Measurements from ENCODE around the gene PRRC2C. TPM values are rescaled to one million over a fixed set of nuclear protein-coding genes. Genes with fewer than 3 reads are reported as not detected.

PRRC2C gene
- total and polyA plus RNA-seq, 2 experiments from 2014 or later: 47.0 to 88.9 TPM

- DNase-seq: peak; percentile 81
- Histone ChIP-seq H3K79me2 (ENCODE audit: insufficient read depth) (no peaks in the 10 kb centered on the region), H3K27me3 (replicated peaks; ENCODE audit: insufficient read depth) (no peaks in the 10 kb centered on the region), H3K27ac (peak overlapping the region; percentile 34), H4K20me1 (ENCODE audit: insufficient read depth) (no peaks in the 10 kb centered on the region), H3K4me3 (no peak overlapping the region), H3K4me1 (ENCODE audit: insufficient read depth) (peaks cover 11% of the 10 kb centered on the region), H3K9ac (no peak overlapping the region), H2AFZ (no peak overlapping the region), H3K9me3 (ENCODE audit: low read depth) (no peaks in the 10 kb centered on the region), H3K9me2 (ENCODE audit: insufficient read depth) (no peaks in the 10 kb centered on the region), H3K4me2 (ENCODE audit: unreplicated experiment) (peak overlapping the region; percentile 44), H3F3A (ENCODE audit: insufficient read depth) (no peaks in the 10 kb centered on the region), H3K36me3 (ENCODE audit: low read depth) (no peaks in the 10 kb centered on the region)
- WGBS, 2 experiments (ENCODE audit: low coverage in 1 of 2, low lambda C conversion rate in 2 of 2, missing lambda C conversion rate in 2 of 2): 35 to 43% methylated on average over 3 of the region's 3 CpGs
- TF ChIP-seq EZH2phosphoT487 (IDR thresholded peaks at IDR 0.05; ENCODE audit: insufficient read depth, low read depth) (no peak), EZH2 (IDR thresholded peaks at IDR 0.05; ENCODE audit: insufficient read depth, poor library complexity, severe bottlenecking) (no peak)
- in situ Hi-C loops (cut with MboI): no loop called here
These were observed 17.1 kb upstream of the PRRC2C start for GRCh38 chr1:171468120-171468750.

GRCh38 chr1:171470726-171471125 is 14.6 kb upstream of the PRRC2C start:
- H3K36me3 ChIP-seq (ENCODE audit: low read depth): no peaks in the 10 kb centered on the region
- peaks cover 11% of the 10 kb centered on the region for H3K4me1 ChIP-seq (ENCODE audit: insufficient read depth)
- TF ChIP-seq EZH2phosphoT487 (IDR thresholded peaks at IDR 0.05; ENCODE audit: insufficient read depth, low read depth): no peak
- TF ChIP-seq EZH2 (IDR thresholded peaks at IDR 0.05; ENCODE audit: insufficient read depth, poor library complexity, severe bottlenecking): no peak
- no peaks in the 10 kb centered on the region for H3K9me3 ChIP-seq (ENCODE audit: low read depth)
- no peak overlapping the region for H3K27ac ChIP-seq
- no peaks in the 10 kb centered on the region for H4K20me1 ChIP-seq (ENCODE audit: insufficient read depth)
- DNase-seq: no peak
- H3K4me3 ChIP-seq: no peak overlapping the region
- H3K27me3 ChIP-seq (replicated peaks; ENCODE audit: insufficient read depth): no peaks in the 10 kb centered on the region
- H3F3A ChIP-seq (ENCODE audit: insufficient read depth): no peaks in the 10 kb centered on the region
- H3K9ac ChIP-seq: no peak overlapping the region
- H2AFZ ChIP-seq: no peak overlapping the region
- H3K9me2 ChIP-seq (ENCODE audit: insufficient read depth): no peaks in the 10 kb centered on the region
- 98 to 100% methylated on average over 1 of the region's 1 CpG for WGBS, 2 experiments (ENCODE audit: low coverage in 1 of 2, low lambda C conversion rate in 2 of 2, missing lambda C conversion rate in 2 of 2)
- in situ Hi-C loops (cut with MboI): no loop called here
- H3K4me2 ChIP-seq (ENCODE audit: unreplicated experiment): no peak overlapping the region
- H3K79me2 ChIP-seq (ENCODE audit: insufficient read depth): no peaks in the 10 kb centered on the region

- Histone ChIP-seq H3K4me2 (ENCODE audit: unreplicated experiment) (no peak overlapping the region), H3K9me3 (ENCODE audit: low read depth) (no peaks in the 10 kb centered on the region), H3K4me3 (no peak overlapping the region), H3K27me3 (replicated peaks; ENCODE audit: insufficient read depth) (no peaks in the 10 kb centered on the region), H3K4me1 (ENCODE audit: insufficient read depth) (peaks cover 11% of the 10 kb centered on the region), H4K20me1 (ENCODE audit: insufficient read depth) (no peaks in the 10 kb centered on the region), H3F3A (ENCODE audit: insufficient read depth) (no peaks in the 10 kb centered on the region), H3K36me3 (ENCODE audit: low read depth) (no peaks in the 10 kb centered on the region), H3K79me2 (ENCODE audit: insufficient read depth) (no peaks in the 10 kb centered on the region), H3K9ac (no peak overlapping the region), H3K27ac (no peak overlapping the region), H3K9me2 (ENCODE audit: insufficient read depth) (no peaks in the 10 kb centered on the region), H2AFZ (no peak overlapping the region)
- 92 to 94% methylated on average over 7 of the region's 7 CpGs for WGBS, 2 experiments (ENCODE audit: low coverage in 1 of 2, low lambda C conversion rate in 2 of 2, missing lambda C conversion rate in 2 of 2)
- no peak for DNase-seq
- in situ Hi-C loops (cut with MboI): no loop called here
- no peak for TF ChIP-seq EZH2phosphoT487 (IDR thresholded peaks at IDR 0.05; ENCODE audit: insufficient read depth, low read depth)
These were observed 13.1 kb upstream of the PRRC2C start for GRCh38 chr1:171472183-171472647.

- no peak for TF ChIP-seq EZH2 (IDR thresholded peaks at IDR 0.05; ENCODE audit: insufficient read depth, poor library complexity, severe bottlenecking)
- no peak for TF ChIP-seq EZH2phosphoT487 (IDR thresholded peaks at IDR 0.05; ENCODE audit: insufficient read depth, low read depth)
- H3K36me3 ChIP-seq (ENCODE audit: low read depth): no peaks in the 10 kb centered on the region
- no peaks in the 10 kb centered on the region for H3K79me2 ChIP-seq (ENCODE audit: insufficient read depth)
- H3K4me1 ChIP-seq (ENCODE audit: insufficient read depth): no peaks in the 10 kb centered on the region
- no peak overlapping the region for H2AFZ ChIP-seq
- 92 to 100% methylated on average over 1 of the region's 1 CpG for WGBS, 2 experiments (ENCODE audit: low coverage in 1 of 2, low lambda C conversion rate in 2 of 2, missing lambda C conversion rate in 2 of 2)
- H4K20me1 ChIP-seq (ENCODE audit: insufficient read depth): no peaks in the 10 kb centered on the region
- H3K27me3 ChIP-seq (replicated peaks; ENCODE audit: insufficient read depth): no peaks in the 10 kb centered on the region
- in situ Hi-C loops (cut with MboI): no loop called here
- H3K9me2 ChIP-seq (ENCODE audit: insufficient read depth): no peaks in the 10 kb centered on the region
- DNase-seq: no peak
- no peak overlapping the region for H3K4me2 ChIP-seq (ENCODE audit: unreplicated experiment)
- no peaks in the 10 kb centered on the region for H3F3A ChIP-seq (ENCODE audit: insufficient read depth)
- no peaks in the 10 kb centered on the region for H3K9me3 ChIP-seq (ENCODE audit: low read depth)
- no peak overlapping the region for H3K4me3 ChIP-seq
- H3K9ac ChIP-seq: no peak overlapping the region
- H3K27ac ChIP-seq: no peak overlapping the region
These were observed 8.5 kb upstream of the PRRC2C start for GRCh38 chr1:171476829-171477228.

All from GM23248 (cell line).